Measurements from ENCODE around the gene LRRC7.

LRRC7 gene

DNA sequence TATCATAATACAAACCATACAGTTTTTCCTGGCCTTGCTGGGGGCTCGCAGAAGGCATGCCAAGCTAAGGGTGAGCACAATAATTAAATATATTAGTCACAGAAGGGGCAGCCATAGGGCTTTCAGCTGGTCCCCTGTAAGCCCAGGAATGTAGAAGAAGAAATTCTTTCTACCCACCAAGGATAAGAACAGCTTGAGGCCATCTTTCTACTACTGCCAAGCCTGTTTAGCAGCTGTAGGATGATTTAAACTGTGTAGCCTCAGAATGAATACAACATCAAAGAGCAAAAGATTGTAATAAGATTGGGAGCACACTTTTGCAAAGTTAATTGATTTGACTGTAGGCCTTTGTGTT lies 171.5 kb downstream of the LRRC7 start:
- DNase-seq = no peak
- TF ChIP-seq GATA1 (IDR thresholded peaks at IDR 0.05; ENCODE audit: low read depth, low read length) (no peak), POLR2A (IDR thresholded peaks at IDR 0.05; ENCODE audit: low read length) (no peak)

DNA sequence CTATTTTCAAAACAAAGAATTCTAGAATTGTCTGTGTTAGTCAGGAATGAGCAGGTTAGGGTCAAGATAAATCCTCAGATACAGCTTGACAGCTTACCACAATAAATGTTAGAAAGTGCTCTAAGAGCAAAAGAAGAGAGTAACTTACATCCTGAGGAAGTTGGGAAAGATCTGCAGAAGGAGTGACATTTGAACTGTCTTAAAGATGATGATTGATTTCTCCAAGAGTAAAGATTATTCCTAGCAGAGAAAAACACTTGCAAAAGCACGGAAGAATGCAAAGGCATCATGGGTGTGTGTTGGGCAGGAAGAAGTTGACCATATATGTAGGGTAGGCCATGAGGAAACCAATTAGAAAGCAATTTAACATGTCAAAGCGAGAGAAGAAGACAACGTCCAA lies 175.4 kb downstream of the LRRC7 start:
- no peak for TF ChIP-seq POLR2A (IDR thresholded peaks at IDR 0.05; ENCODE audit: low read length)
- TF ChIP-seq GATA1 (IDR thresholded peaks at IDR 0.05; ENCODE audit: low read depth, low read length) = no peak
- no peak for DNase-seq

DNA sequence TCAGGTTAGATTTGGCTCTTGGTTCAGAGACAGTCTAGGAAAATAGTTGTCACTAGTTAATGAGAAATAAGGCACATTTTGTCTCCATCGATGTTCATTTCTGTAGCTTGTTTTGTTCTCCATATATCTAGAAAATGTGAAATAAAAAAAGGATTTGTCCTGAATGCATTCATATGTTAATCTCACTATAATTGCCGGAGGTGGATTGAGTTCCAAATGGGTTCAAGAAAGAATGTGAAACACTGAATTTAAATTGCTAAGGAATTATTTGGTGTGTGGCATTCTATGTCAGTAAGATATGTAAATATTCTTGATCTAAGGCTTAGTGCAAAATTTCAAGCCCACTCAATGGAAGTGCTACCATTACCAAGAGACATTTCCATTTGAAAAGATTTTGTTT lies 176.7 kb downstream of the LRRC7 start:
- TF ChIP-seq POLR2A (IDR thresholded peaks at IDR 0.05; ENCODE audit: low read length) (no peak), GATA1 (IDR thresholded peaks at IDR 0.05; ENCODE audit: low read depth, low read length) (no peak)
- DNase-seq = no peak

DNA sequence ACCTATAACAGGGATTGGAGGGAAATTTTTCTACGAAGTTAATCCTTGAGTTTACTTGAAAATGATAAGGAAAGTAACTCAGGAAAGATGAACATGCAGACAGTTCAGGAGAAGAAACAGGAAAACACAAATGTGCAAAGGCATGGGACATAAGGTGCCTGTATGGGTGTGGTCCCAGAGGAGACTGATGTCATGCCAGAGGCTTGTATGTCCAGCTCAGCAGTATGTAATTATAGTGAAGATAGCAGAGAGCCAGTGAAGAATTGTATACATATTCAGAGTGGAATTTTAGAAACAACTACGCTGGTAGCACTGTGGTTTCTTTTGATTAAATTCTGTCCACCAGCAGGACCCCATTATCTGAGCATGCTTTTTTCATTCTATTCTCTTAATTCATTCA lies 179.5 kb downstream of the LRRC7 start:
- TF ChIP-seq POLR2A (IDR thresholded peaks at IDR 0.05; ENCODE audit: low read length) (no peak), GATA1 (IDR thresholded peaks at IDR 0.05; ENCODE audit: low read depth, low read length) (no peak)
- DNase-seq = no peak

DNA sequence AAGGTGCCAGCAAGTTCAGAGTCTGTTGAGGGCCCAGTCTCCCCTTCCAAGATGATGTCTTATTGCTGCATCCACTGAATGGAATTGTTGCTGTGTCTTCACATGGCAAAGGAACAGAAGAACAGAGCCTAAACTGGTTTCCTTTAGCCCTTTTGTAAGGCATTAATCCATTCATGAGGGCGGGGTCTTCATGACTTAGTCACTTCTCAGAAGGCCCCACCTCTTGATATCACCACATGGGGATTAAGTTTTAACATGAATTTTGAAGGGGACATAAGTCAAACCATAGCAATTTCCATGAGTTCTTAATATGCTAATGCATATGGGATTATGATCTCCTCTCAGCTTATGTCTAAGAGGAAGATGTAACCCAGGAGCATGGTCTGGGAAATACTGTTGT lies 182.9 kb downstream of the LRRC7 start:
- no peak for DNase-seq
- TF ChIP-seq GATA1 (IDR thresholded peaks at IDR 0.05; ENCODE audit: low read depth, low read length) (no peak), POLR2A (IDR thresholded peaks at IDR 0.05; ENCODE audit: low read length) (no peak)

DNA sequence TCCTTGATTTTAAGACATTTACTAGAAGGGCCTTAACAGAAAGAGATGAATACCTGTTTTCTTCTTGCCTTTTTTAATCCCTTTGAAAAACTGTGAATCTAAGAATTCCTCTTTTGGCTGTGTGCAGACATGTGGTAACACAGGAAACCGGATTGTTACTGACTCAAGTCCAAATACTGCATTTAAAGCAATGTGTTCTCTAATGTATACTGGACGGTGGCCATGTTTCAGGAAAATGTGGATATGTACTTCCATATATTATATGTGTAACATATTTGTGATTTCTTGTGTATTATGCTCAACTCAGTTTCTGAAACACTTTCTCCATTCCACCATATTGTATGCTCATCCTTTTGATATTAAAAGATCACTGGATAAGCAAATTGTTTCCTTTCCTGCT lies 185.1 kb downstream of the LRRC7 start:
- no peak for DNase-seq
- TF ChIP-seq GATA1 (IDR thresholded peaks at IDR 0.05; ENCODE audit: low read depth, low read length) = no peak
- TF ChIP-seq POLR2A (IDR thresholded peaks at IDR 0.05; ENCODE audit: low read length) = no peak

DNA sequence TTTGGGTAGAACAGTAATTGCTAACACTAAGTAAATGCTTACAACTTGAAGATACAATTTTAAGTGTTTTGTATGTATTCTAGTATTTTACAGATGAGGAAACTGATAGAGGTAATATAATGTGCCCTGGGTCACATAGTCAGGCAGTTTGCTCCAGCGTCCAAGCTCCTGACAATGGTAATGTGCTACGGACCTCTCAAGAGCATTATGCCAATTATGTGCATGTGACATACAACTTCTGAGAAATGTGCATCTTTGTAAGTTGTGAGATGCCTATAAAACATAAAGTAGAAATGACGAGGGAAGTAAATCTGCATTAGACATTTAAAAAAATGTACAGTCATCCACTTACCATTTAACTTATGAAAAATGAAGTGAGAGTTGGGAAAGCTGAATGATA lies 186.8 kb downstream of the LRRC7 start:
- no peak for TF ChIP-seq POLR2A (IDR thresholded peaks at IDR 0.05; ENCODE audit: low read length)
- no peak for TF ChIP-seq GATA1 (IDR thresholded peaks at IDR 0.05; ENCODE audit: low read depth, low read length)
- no peak for DNase-seq

DNA sequence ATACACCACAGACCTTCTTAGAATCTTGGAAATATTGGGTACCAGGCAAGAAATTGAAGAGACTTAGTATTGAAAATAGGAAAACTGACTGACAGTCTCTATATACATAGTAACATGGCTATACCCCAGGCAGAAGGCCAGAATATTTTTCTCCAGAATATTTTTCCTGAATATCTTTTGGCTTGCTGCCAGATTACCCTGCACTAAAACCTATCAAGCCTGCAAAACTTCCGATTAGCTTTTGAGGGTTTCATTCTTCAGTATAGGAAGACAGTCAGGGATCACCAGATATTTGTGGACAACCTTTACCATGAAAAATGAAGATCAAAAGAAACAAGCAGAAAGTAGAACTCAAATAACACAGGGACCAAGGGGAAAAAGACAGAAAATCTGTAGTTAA lies 187.9 kb downstream of the LRRC7 start:
- DNase-seq = no peak
- TF ChIP-seq GATA1 (IDR thresholded peaks at IDR 0.05; ENCODE audit: low read depth, low read length) (no peak), POLR2A (IDR thresholded peaks at IDR 0.05; ENCODE audit: low read length) (no peak)

DNA sequence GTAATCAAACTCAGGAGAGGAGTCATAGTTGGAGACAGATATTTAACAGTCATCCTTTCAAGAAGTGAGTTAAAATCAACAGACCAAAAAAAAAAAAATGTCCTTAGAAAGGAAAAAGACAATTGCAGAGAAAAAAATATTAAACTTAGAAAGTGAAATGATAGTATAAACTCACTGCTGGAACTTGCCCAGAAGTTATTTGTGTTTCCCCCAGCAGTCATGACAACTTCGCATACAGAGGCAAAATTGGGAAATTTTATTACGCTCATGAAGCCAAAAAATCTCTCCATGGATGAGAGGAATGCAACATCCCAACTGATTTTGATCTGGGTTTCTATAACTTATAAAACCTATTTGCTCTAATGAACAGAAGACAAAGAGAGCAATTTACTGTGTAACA lies 198.2 kb downstream of the LRRC7 start:
- no peak for DNase-seq
- no peak for TF ChIP-seq POLR2A (IDR thresholded peaks at IDR 0.05; ENCODE audit: low read length)
- no peak for TF ChIP-seq GATA1 (IDR thresholded peaks at IDR 0.05; ENCODE audit: low read depth, low read length)

DNA sequence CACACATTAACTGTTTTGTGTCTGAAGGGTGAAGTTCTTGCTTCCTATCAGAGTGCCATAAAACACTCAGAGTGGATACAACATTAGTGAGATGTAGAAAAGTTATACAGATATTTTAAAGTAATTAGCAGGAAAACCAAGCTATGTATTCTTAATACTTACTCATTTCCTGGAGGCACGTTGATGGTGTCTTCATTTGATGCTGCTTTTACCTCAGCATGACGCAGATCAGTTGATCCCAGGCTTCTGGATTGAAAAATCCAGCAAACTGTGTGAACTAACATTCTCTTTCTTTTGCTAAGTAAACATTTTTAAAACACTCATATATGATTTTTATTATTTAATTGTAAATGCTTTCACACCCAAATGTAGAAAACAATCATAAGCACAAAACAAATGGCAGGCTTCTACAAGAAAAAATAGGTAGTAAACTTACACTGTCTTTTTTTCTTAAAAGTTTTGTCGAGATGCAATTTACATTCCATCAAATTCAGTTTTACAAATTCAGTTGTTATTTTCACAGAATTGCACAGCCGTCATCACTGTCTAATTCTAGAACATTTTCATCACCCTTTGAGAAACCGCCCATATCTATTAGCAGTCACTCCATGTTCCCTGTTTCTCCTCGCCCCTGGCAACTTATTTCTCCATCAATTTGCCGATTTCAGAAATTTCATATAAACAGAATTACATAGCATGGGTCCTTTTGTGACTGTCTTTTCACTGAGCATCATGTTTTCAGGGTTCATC lies 198.9 kb downstream of the LRRC7 start:
- TF ChIP-seq POLR2A (IDR thresholded peaks at IDR 0.05; ENCODE audit: low read length) (no peak), GATA1 (IDR thresholded peaks at IDR 0.05; ENCODE audit: low read depth, low read length) (no peak)
- DNase-seq = no peak

DNA sequence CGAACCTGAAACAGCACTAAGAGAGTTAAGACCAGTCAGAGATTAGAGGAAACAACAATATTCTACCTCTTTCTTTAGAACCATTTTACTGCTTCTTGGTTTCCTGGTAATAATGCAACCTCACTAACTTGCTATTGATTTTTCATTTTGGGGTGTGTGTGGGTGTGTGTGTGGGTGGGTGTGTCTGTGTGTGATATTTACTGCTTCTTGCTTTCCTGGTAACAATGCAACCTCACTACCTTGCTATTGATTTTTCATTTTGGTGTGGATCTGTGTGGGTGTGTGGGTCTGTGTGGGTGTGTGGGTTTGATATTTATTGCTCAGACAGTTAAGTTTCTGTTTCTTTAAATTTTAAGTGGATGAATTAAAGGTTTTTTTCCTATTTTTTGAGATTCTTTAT lies 208.8 kb downstream of the LRRC7 start:
- TF ChIP-seq POLR2A (IDR thresholded peaks at IDR 0.05; ENCODE audit: low read length) = no peak
- TF ChIP-seq GATA1 (IDR thresholded peaks at IDR 0.05; ENCODE audit: low read depth, low read length) = no peak
- no peak for DNase-seq

DNA sequence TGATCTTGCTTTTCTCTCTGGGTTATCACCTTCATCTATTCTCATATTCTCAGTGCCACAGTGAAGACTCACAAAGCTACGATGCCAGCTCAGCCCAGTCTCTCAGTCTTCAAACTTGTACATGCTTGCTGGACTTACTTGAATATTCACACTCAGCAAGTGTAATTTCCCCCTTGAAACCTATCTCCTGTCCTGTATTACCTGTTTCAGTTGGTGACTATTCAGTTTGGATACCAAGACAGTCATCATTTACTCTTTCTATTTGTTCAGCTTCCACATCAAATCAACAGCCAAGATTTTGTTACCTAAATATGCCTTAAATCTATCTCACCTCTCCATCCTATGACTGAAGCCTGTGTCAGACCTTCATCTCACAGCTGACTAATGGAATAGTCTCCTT lies 209.7 kb downstream of the LRRC7 start:
- TF ChIP-seq POLR2A (IDR thresholded peaks at IDR 0.05; ENCODE audit: low read length) (no peak), GATA1 (IDR thresholded peaks at IDR 0.05; ENCODE audit: low read depth, low read length) (no peak)
- DNase-seq = no peak

DNA sequence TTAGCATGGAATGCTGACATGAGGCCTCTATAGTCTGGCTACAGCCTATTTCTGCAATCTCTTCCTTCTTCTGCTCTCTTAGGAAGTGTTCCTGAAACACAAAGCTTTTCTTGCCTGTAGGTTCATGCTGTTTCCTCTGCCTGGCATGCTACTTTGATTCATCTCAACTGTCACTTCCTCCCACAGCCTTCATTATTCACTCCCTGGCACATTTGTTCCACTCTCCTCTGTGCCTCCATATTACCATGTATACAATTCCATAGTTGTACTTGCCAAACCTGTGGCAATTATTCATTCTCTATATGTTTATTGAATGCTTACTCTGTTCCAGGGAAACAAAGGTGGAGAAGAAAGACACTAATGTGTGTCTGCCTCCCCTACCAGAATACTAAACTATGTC lies 210.2 kb downstream of the LRRC7 start:
- no peak for DNase-seq
- TF ChIP-seq POLR2A (IDR thresholded peaks at IDR 0.05; ENCODE audit: low read length) (no peak), GATA1 (IDR thresholded peaks at IDR 0.05; ENCODE audit: low read depth, low read length) (no peak)

DNA sequence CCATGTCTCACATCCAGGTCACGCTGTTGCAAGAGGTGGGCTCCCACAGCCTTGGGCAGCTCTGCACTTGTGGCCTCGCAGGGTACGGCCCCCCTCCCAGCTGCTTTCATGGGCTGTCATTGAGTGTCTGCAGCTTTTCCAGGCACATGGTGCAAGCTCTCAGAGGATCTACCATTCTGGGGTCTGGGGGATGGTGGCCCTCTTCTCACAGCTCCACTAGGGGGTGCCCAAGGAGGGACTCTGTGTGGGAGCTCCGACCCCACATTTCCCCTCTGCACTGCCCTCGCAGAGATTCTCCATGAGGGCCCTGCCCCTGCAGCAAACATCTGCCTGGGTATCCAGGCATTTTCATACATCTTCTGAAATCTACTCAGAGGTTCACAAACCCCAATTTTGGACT lies 219.4 kb downstream of the LRRC7 start:
- no peak for DNase-seq
- TF ChIP-seq GATA1 (IDR thresholded peaks at IDR 0.05; ENCODE audit: low read depth, low read length) = no peak
- no peak for TF ChIP-seq POLR2A (IDR thresholded peaks at IDR 0.05; ENCODE audit: low read length)

DNA sequence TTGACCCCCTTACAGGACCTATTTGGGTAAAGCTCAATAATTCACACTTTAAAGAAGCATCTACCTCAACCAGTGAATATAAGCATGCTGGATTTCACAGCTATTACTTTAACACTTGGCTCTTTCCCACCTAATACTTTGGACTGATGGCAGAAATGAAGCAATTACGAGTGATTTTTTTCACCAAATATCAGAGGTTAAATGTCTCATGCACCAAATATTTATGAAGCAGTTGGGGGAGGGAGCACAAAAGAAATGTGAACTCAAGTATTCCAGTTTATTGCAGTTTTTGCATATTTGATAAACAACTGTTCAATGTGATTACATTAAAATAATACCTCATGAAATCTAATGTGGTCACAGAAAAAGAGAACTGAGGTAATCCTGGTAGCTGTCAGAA lies 223.6 kb downstream of the LRRC7 start:
- TF ChIP-seq POLR2A (IDR thresholded peaks at IDR 0.05; ENCODE audit: low read length) (no peak), GATA1 (IDR thresholded peaks at IDR 0.05; ENCODE audit: low read depth, low read length) (no peak)
- DNase-seq = no peak

DNA sequence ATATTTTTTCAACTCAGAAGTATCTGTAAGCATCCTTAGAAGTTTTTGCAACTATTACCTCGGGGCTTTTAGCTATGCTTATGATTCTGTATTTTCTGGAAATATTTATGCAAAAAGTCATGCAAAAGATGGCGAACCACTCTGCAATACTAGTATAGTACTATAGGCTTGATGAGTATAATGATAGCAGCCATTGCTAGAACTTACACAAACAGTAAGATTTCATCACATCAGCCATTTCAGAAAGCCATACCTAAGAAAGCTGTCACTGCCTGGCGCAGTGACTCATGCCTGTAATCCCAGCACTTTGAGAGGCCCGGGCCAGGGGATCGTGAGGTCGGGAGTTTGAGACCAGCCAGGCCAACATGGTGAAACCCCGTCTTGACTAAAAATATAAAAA lies 227.1 kb downstream of the LRRC7 start:
- TF ChIP-seq POLR2A (IDR thresholded peaks at IDR 0.05; ENCODE audit: low read length) (no peak), GATA1 (IDR thresholded peaks at IDR 0.05; ENCODE audit: low read depth, low read length) (no peak)
- DNase-seq = no peak

All from erythroblast (primary cell).